Measurements from ENCODE around the gene SKAP1.

The SKAP1 gene

GRCh38 chr17:48169926-48170325, 260.1 kb downstream of the SKAP1 start:
- DNase-seq (no peak), ATAC-seq (no peak)
- Mint-ChIP-seq H3K27me3 (no peaks in the 10 kb centered on the region), H3K4me1 (peaks cover 14% of the 10 kb centered on the region), H3K9me3 (no peaks in the 10 kb centered on the region), H3K27ac (no peak overlapping the region), H3K36me3 (ENCODE audit: low read depth) (peaks cover 8% of the 10 kb centered on the region), H3K4me3 (no peak overlapping the region)

GRCh38 chr17:48163809-48164208, 266.2 kb downstream of the SKAP1 start:
- no peaks in the 10 kb centered on the region for H3K9me3 Mint-ChIP-seq
- DNase-seq, result no peak
- H3K36me3 Mint-ChIP-seq (ENCODE audit: low read depth), result peaks cover 13% of the 10 kb centered on the region
- ATAC-seq, result no peak
- H3K27ac Mint-ChIP-seq, result no peak overlapping the region
- no peak overlapping the region for H3K4me3 Mint-ChIP-seq
- no peaks in the 10 kb centered on the region for H3K4me1 Mint-ChIP-seq
- no peaks in the 10 kb centered on the region for H3K27me3 Mint-ChIP-seq

GRCh38 chr17:48162946-48163506, 267.0 kb downstream of the SKAP1 start:
- Mint-ChIP-seq H3K36me3 (ENCODE audit: low read depth) (peaks cover 13% of the 10 kb centered on the region), H3K9me3 (no peaks in the 10 kb centered on the region), H3K4me3 (no peak overlapping the region), H3K4me1 (no peaks in the 10 kb centered on the region), H3K27me3 (no peaks in the 10 kb centered on the region), H3K27ac (no peak overlapping the region)
- DNase-seq (no peak), ATAC-seq (no peak)

GRCh38 chr17:48162306-48162934, 267.6 kb downstream of the SKAP1 start:
- H3K4me3 Mint-ChIP-seq, result no peak overlapping the region
- H3K36me3 Mint-ChIP-seq (ENCODE audit: low read depth), result peaks cover 13% of the 10 kb centered on the region
- no peaks in the 10 kb centered on the region for H3K4me1 Mint-ChIP-seq
- H3K27me3 Mint-ChIP-seq, result no peaks in the 10 kb centered on the region
- no peak overlapping the region for H3K27ac Mint-ChIP-seq
- DNase-seq (no peak), ATAC-seq (no peak)
- H3K9me3 Mint-ChIP-seq, result no peaks in the 10 kb centered on the region

GRCh38 chr17:48161127-48161905, 268.7 kb downstream of the SKAP1 start:
- no peak for DNase-seq
- Mint-ChIP-seq H3K4me3 (no peak overlapping the region), H3K4me1 (no peaks in the 10 kb centered on the region), H3K9me3 (no peaks in the 10 kb centered on the region), H3K27ac (no peak overlapping the region), H3K36me3 (ENCODE audit: low read depth) (peaks cover 16% of the 10 kb centered on the region), H3K27me3 (no peaks in the 10 kb centered on the region)
- no peak for ATAC-seq

- Mint-ChIP-seq H3K9me3 (no peaks in the 10 kb centered on the region), H3K4me3 (no peak overlapping the region), H3K27me3 (no peaks in the 10 kb centered on the region), H3K36me3 (ENCODE audit: low read depth) (peaks cover 18% of the 10 kb centered on the region), H3K27ac (no peak overlapping the region), H3K4me1 (no peaks in the 10 kb centered on the region)
- DNase-seq, result no peak
- ATAC-seq, result no peak
These were observed 269.6 kb downstream of the SKAP1 start for GRCh38 chr17:48160177-48161081.

- no peak overlapping the region for H3K27ac Mint-ChIP-seq
These were observed 270.8 kb downstream of the SKAP1 start for GRCh38 chr17:48159232-48159631.

GRCh38 chr17:48155889-48156611, 274.0 kb downstream of the SKAP1 start:
- no peaks in the 10 kb centered on the region for H3K9me3 Mint-ChIP-seq
- H3K27me3 Mint-ChIP-seq, result no peaks in the 10 kb centered on the region
- no peaks in the 10 kb centered on the region for H3K4me1 Mint-ChIP-seq
- ATAC-seq, result no peak
- H3K27ac Mint-ChIP-seq, result no peak overlapping the region
- no peak overlapping the region for H3K4me3 Mint-ChIP-seq
- DNase-seq, result no peak
- H3K36me3 Mint-ChIP-seq (ENCODE audit: low read depth), result peaks cover 9% of the 10 kb centered on the region

More at GRCh38 chr17:48159232-48159631, 270.8 kb downstream of the SKAP1 start:
- no peak for ATAC-seq
- Mint-ChIP-seq H3K27me3 (no peaks in the 10 kb centered on the region), H3K36me3 (ENCODE audit: low read depth) (peaks cover 17% of the 10 kb centered on the region), H3K9me3 (no peaks in the 10 kb centered on the region), H3K4me3 (no peak overlapping the region), H3K4me1 (no peaks in the 10 kb centered on the region)
- DNase-seq, result no peak

GRCh38 chr17:48153691-48154358, 276.2 kb downstream of the SKAP1 start:
- Mint-ChIP-seq H3K27ac (no peak overlapping the region), H3K9me3 (no peaks in the 10 kb centered on the region), H3K36me3 (ENCODE audit: low read depth) (peaks cover 8% of the 10 kb centered on the region), H3K27me3 (no peaks in the 10 kb centered on the region), H3K4me1 (no peaks in the 10 kb centered on the region), H3K4me3 (no peak overlapping the region)
- DNase-seq, result no peak
- no peak for ATAC-seq

GRCh38 chr17:48152289-48152688, 277.7 kb downstream of the SKAP1 start:
- H3K27ac Mint-ChIP-seq, result no peak overlapping the region
- no peaks in the 10 kb centered on the region for H3K4me1 Mint-ChIP-seq
- no peaks in the 10 kb centered on the region for H3K9me3 Mint-ChIP-seq
- H3K27me3 Mint-ChIP-seq, result no peaks in the 10 kb centered on the region
- ATAC-seq (no peak), DNase-seq (no peak)
- H3K4me3 Mint-ChIP-seq, result no peak overlapping the region
- H3K36me3 Mint-ChIP-seq (ENCODE audit: low read depth), result peaks cover 8% of the 10 kb centered on the region

GRCh38 chr17:48151220-48151619, 278.8 kb downstream of the SKAP1 start:
- no peak for DNase-seq
- Mint-ChIP-seq H3K4me3 (no peak overlapping the region), H3K27me3 (no peaks in the 10 kb centered on the region), H3K36me3 (ENCODE audit: low read depth) (peaks cover 8% of the 10 kb centered on the region), H3K27ac (no peak overlapping the region), H3K9me3 (no peaks in the 10 kb centered on the region), H3K4me1 (no peaks in the 10 kb centered on the region)
- ATAC-seq, result no peak

- Mint-ChIP-seq H3K27ac (no peak overlapping the region), H3K27me3 (no peaks in the 10 kb centered on the region), H3K9me3 (no peaks in the 10 kb centered on the region), H3K4me1 (no peaks in the 10 kb centered on the region), H3K36me3 (ENCODE audit: low read depth) (peaks cover 5% of the 10 kb centered on the region), H3K4me3 (no peak overlapping the region)
- ATAC-seq, result no peak
- DNase-seq, result no peak
These were observed 279.4 kb downstream of the SKAP1 start for GRCh38 chr17:48150597-48151001.

- no peak for DNase-seq
- H3K27me3 Mint-ChIP-seq, result no peaks in the 10 kb centered on the region
- H3K27ac Mint-ChIP-seq, result no peak overlapping the region
- no peak for ATAC-seq
- peaks cover 3% of the 10 kb centered on the region for H3K4me1 Mint-ChIP-seq
- H3K9me3 Mint-ChIP-seq, result no peaks in the 10 kb centered on the region
- peaks cover 5% of the 10 kb centered on the region for H3K36me3 Mint-ChIP-seq (ENCODE audit: low read depth)
- H3K4me3 Mint-ChIP-seq, result no peak overlapping the region
These were observed 280.1 kb downstream of the SKAP1 start for GRCh38 chr17:48149787-48150463.
